Stimulated activated CD4-positive, alpha-beta T cell treated with anti-CD3 and anti-CD28 coated beads, TNF-alpha, amount 100 ng/mL, for 4 hours (primary cell): ENCODE data around the gene ZNF668.

Experiments
- DNase-seq, 3 experiments: peaks; one replicate each; pipeline ENCODE4 v3.0.0-alpha.2; 2020; ENCODE audit warnings: low read depth in 3 of 3

Gene ZNF668

DNA sequence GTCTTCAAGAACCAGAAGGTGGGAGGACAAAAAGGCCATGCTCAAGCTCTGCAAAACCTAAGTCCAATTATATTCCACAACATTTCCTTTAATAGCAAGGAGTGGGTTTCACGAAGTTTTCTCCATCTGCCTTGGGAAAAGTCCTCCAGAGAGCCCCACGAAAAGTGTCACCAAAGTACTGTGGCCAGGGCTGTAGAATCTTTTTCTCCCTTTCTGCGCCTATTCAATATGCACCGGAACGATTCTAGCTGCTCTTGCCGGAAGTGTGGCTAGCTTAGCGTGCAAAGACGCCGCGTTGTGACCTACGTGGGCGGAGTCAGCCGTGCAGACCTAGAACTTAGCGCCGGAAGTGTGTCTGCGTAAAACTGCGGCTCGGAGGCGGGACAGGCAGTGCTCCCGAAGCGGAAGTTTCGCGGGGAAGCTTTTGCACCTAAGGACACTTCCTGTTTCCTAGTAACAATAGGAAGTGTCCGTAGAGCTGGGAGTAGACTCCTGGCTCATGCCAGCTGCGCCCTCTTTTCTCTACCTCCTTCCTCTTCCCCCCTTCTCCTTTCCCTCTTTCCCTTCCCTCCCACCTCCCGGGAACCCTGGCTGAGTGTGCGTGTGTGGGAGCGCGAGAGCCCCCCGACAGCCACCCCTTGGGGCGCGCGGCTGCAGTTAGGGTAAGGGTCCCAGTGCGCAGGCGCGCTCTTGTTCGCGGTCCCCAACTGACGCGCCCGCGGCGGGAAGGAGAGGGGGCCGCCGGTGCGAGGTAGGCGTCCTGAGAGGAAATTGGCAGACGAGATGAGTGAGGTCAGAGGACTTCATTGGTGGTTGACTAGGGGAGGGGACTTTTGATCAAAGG, at the start of gene ZNF668, which contains the start of gene ZNF646:
TSS of gene ZNF668 (minus strand) at position 271 of the 844 bp plus-strand sequence. CDS start 9,781 bp downstream, outside the sequence.
TSS of gene ZNF646 (plus strand) at position 453 of the 844 bp plus-strand sequence. CDS start 1,903 bp downstream, outside the sequence.
- DNase-seq = peak; percentile 82 to 97 (median 96)

DNA sequence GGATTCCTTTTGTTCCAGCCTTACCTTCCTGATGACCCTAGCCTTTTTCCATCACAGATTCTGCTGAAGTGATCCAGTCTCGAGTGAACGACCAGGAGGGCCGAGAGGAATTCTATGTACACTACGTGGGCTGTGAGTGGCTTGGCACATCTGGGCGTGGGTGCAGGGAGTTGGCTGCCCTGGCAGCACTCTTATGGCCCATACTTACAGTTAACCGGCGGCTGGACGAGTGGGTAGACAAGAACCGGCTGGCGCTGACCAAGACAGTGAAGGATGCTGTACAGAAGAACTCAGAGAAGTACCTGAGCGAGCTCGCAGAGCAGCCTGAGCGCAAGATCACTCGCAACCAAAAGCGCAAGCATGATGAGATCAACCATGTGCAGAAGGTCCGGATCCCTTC, 46.1 kb upstream of the ZNF668 start:
- DNase-seq = no peak

DNA sequence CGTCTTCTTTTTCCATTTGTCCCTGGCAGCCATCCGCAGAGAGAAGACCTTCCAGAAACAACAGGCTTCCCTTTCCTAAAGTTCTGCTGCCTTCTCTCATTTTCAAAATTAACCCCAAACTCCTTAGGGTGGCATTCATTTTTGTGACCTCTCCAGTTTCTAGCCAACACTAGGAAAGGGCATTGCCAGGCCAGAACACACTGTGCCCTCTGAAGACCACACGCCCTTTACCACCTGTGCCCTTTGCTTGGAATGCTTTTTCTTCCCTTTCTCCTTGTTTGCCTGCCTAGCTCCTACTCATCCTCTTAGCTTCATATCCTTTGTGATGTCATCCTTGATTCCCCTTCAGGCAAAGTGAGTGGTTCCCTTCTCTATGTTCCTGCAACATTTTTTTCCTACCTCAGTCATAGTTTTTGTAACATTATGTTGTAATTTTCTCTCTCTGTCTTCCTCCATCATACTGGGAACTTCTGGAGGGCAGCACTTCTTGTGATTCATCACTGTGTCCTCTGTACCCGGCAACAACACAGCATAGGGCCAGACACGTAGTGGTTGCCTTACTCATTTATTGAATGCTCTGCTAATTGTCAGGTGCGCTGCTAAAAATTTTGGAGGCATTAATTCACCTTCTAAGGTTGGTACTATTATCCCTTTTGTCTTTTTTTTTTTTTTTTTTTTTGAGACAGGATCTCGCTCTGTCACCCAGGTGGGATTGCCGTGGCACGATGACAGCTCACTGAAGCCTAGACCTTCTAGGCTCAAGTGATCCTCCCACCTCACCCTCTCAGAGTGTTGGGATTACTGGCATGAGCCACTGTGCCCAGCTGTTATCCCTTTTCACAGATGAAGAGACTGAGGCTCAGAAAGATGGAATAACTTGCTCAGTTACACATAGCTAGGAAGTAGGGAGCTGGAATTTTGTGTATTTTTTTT, 44.4 kb upstream of the ZNF668 start:
- no peak for DNase-seq

DNA sequence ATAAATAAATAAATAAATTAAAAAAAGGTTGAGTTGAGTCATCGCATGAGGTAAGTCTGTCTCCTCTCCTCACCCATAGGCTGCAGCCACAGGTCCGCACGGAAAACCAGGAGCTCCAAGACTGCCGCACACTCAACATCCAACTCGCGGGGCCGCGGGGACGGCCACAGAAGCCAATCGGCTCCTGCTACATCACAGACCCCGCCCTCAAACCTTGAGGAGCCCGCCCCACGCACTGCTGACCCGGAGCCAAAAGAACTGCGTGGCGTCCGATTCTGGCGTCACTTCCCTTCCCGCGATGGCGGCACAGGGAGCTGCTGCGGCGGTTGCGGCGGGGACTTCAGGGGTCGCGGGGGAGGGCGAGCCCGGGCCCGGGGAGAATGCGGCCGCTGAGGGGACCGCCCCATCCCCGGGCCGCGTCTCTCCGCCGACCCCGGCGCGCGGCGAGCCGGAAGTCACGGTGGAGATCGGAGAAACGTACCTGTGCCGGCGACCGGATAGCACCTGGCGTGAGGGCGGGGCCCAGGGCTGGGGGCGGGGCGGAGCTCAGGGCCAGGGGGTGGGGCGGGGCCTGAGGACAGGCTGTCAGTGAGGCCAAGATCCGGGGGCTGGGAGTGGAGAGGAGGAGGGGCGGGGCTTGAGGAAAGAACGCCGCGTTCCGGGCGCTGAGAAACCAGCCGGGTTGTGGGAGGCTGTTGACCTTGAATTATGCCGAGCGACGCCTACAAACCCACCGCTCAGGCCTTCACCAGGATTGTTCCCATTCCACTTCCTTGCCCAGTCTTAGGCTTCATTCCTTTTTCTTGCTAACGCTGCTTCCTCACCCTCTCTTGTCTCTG, 43.6 kb upstream of the ZNF668 start, which contains the start of gene KAT8:
TSS of gene KAT8 (plus strand) at position 281 of the 839 bp plus-strand sequence. CDS start at position 299, 18 bp downstream.
- peak; percentile 91 to 96 (median 94) for DNase-seq

DNA sequence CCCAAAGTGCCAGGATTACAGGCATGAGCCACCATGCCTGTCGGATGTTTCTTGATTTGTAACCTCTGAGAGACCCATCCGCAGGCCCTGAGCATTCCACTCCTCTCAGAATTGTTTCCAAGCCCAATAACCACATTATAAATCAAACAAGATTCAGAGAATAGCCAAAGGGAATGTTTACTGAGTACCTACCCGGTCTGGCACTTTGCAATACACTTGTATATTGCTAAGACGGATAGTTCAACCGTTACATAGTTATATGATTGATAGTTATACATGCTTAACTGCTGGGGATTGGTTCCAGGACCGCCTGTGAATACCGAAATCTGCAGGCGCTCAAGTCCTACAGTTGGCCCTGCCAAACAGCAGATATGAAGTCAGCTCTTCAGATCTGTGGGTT, 40.4 kb upstream of the ZNF668 start:
- DNase-seq = no peak

DNA sequence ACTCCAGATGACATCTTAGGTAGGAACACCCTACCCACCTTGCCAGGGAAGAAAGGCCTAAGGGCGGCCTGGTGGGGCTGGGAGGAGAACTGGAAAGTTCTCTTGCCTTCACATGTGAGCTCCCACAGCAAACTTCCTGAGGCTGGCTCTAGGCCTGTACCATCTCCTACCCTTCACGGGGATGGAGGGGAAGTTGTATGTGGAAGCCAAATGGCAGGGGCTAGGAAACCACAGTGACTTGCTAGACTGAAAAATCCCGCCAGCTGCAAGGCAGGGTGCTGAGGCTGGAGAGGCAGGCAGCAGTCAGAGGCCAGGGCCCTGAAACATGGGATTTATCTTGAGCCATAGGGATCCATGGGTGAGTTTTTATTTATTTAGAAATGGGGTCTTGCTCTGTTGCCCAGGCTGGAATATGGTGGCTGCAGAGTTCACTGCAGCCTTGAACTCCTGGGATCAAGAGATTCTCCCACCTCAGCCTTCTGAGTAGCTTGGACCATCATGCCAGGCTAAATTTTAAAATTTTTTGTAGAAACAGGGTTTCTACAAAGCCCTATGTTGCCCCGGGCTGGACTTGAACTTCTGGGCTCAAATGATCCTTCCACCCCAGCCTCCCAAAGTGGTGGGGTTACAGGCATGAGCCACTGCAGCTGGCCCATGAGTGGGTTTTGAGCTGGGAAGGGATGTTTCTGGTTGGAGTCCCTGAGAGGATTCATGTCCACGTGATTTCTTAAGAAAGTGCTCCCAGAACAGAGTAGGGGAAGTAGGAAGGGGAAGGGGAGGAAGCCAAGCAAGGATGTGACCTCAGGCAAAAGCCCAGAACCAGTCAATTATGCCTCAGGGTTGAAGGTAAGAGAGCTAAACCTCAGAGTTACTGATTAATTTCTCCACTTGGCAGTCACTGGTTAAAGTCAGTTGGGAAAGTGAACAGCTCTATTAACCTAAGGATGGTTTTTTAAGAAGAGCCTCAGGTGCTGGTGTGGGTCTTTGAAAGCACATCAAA, 39.4 kb upstream of the ZNF668 start:
- DNase-seq = no peak

DNA sequence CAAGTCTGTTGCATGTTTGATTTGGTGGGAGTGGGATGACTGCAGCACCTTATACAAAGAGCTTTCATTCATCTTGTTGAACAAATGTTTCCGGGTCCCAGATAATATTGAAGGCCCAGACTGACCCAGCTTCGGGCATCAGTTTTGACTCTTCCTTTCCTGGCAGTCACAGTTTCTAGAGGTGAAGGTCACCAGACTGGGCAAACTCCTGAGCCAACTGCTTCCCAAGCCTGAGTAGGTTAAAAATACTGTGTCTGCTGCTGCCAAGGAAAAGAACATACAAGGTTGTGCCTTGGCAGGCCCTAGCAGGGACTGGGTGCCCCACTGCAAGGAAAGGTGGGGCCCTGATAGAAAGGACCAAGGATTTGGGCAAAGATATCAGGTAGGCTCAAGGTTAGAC, 38.7 kb upstream of the ZNF668 start:
- no peak for DNase-seq

DNA sequence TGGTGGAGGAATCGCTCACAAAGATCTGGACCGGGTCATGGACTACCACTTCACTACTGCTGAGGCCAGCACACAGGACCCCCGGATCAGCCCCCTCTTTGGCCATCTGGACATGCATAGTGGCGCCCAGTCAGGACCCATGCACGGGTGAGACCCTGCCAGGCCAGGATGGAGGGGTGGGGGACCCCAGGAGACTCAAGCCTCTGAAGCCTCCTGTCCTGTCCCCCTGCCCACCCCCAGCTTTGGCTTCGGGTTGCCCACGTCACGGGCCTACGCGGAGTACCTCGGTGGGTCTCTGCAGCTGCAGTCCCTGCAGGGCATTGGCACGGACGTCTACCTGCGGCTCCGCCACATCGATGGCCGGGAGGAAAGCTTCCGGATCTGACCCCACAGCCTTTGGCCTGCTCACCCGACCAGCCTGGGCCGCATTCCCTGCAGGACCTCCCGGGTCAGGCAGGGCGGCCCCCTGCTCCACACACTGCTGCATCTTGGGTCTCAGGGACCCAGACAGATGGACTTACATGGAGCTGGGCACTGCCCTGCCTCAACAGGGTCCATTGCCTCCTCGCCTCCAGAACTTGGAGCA, 37.9 kb upstream of the ZNF668 start:
- no peak for DNase-seq

DNA sequence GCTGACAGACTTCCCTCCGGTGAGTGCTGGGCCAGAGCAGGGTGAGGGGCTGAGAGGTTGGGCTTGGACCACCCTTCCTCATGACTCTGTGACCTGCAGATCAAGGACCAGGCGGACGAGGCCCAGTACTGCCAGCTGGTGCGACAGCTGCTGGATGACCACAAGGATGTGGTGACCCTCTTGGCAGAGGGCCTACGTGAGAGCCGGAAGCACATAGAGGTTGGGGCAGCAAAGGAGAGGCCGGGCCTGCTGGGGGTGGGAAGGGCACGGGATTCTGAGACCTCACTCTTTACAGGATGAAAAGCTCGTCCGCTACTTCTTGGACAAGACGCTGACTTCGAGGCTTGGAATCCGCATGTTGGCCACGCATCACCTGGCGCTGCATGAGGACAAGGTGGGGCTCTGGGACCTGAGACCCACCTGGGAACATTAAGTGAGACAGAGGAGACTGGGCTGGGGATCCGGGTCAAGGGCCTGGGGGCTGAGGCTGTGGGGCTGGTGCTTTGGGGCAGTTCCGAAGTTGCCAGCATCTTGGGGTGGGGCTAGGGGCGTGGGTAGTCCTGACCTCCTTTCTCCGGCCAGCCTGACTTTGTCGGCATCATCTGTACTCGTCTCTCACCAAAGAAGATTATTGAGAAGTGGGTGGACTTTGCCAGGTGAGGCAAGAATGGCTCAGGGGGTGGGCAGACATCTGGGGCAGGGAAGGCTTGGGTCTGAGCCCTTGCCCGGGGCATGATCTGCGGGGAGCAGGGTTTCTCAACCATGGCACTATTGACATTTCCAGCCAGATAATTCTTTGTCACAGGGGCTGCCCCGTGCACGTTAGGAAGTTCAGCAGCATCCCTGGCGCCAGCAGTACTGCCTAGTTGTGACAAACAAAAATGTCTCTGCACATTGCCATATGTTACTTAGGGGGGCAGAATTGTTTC, 36.3 kb upstream of the ZNF668 start:
- DNase-seq = no peak

DNA sequence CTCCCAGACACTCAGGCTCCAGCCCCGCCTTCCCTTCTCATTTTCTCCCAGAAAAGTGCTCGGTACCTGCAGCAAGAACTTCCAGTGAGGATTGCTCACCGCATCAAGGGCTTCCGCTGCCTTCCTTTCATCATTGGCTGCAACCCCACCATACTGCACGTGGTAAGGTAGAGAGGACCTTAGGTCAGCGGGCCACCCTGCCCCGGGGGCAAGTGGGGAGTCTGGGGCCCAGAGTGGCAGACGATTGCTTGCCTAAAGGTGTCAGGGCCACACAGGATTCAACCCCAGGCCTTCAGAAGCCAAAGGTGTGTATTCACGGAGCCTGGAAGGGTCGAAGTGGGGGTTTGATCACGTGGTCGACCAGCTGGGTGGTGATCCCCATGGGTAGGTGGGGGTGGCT, 35.6 kb upstream of the ZNF668 start:
- no peak for DNase-seq

DNA sequence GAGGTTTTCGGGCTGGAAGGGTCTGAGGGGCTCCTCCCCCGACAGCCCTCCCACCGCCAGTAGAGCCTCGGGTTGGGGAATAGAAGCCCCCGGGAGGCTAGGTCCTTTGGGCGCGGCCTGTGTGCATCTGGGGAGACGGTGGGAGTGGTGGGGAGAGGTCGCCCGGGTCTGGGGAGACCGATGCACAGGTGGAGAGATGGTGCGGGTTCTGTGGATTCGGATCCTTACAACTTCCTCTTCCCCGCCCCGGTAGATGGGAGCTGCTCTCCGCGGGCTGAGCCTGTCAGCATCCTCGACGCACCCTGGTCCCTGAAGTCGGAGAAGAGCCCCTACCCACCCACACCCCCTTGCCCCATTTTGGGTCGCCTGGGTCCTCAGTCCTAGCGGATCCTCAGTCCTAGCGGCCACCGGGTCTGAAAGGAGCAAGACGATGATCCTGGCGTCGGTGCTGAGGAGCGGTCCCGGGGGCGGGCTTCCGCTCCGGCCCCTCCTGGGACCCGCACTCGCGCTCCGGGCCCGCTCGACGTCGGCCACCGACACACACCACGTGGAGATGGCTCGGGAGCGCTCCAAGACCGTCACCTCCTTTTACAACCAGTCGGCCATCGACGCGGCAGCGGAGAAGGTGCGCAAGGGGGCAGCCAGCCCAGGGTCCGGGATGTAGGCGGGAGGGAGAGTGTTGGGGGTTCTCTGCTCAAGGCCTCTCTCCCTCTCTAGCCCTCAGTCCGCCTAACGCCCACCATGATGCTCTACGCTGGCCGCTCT, 34.9 kb upstream of the ZNF668 start:
- DNase-seq = no peak

DNA sequence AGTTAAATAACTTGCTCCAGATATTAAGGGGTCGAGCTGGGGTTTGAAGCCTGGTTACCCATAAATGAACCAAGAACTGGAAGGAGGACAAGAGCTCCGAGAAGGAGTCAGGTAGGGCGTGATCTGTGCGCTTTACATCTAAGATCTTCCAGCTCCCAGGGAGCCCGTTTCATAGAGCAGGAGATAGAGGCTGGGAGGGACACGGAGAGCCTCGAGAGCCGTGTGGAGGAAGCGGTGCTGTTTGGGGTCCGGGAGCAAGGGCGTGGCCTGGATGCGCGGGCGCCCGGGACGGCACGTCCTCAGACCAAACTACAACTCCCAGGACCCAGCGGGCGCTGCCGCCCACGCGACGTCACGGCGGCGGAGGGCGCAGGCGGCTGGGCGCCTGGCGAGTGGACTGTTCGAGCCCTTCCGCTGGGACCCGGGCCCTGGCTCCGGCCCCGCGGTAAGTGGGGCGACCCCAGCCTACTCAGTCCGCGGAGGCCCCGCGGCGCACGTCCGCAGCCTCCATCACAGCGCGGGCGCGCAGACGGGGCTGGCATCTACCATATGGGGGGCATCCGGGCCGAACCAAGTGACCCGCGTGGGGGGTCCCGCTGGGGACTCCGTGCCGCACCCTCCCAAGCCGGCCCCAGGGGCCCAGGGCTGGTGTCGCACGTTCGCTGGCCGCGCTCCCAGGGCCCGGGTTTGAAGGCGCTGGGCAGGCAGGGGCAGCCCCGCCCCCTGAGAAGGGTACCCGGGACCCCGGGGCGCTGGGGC, 34.2 kb upstream of the ZNF668 start, which contains the start of gene BCKDK:
TSS of gene BCKDK (plus strand) at position 352 of the 759 bp plus-strand sequence. CDS start 838 bp downstream, outside the sequence.
- peak; percentile 41 to 66 (median 56) for DNase-seq

DNA sequence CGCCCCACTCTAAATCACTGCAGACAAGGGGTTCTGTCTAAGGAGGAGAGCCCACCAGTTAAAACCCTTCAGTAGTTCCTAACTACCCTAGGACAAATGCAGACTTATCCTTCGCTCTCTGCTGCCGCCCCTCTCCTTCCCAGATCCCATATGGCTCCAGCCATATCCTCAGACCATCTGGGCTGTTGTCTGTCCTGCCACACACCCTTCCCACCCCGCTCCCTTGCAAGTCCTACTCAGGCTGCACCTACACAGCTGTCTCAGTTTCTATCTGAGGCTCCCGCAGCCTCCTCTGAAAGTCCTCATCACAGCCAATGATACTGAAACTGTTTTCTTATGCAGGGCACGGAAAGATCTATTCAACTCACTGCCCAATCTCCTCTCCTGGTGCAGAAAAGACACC, 33.4 kb upstream of the ZNF668 start:
- no peak for DNase-seq

DNA sequence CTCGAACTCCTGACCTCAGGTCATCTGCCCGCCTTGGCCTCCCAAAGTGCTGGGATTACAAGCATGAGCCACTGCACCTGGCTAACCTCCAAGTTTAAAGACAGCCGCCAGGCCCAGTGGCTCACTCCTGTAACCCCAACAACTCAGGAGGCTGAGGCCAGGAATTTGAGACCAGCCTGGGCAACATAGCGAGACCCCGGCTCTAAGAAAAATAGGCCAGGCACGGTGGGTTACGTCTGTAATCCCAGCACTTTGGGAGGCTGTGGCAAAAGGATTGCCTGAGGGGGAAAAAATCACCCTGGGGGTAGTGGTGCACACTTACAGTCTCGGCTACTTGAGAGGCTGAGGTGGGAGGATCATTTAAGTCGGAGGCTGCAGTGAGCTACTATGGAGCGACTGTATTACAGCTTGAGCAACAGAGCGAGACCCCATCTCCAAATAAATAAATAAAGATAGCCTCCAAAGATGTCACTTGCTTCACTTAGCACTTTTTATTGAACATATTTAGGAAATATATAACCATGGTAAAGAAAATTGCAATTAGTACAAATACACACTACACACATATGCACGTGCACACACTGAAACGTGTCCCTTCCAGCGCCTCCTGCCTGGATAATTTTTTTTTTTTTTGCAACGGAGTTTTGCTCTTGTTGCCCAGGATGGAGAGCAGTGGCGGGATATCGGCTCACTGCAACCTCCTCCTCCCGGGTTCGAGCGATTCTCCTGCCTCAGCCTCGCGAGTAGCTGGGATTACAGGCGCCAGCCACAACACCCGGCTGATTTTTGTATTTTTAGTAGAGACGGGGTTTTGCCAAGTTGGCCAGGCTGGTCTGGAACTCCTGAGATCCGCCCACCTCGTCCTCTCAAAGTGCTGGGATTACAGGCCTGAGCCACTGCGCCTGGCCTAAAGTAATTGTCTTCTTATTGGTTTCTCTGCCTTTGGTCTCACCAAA, 32.7 kb upstream of the ZNF668 start:
- no peak for DNase-seq

DNA sequence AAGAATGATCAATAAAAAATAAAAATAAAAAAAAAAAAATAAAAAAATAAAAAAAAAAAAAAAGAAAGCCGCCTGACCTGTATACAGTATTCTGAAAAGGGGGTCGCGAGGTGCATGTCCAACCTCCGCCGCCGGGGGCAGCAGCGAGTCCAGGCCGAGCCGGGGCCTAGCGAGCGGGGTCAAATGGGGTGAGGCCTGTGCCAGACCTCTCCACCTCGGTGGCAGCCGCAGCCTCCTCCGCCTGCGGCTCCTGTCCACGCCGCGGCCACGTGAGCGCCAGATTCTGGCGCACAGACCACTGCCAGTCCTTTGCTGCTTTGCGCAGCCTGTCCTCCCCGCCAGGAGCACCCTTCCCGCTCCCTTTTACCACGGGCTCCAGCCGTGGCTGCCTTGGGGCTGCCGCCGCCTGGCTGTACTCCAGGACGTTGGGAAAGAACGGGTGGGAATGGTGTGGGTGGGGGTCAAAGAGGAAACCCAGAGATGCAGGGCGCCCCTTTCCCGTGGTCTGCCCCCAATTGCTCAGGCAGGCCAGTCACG, 31.7 kb upstream of the ZNF668 start:
- DNase-seq = peak; percentile 56 to 72 (median 63)
